ENCODE data around the gene SNX27.
"Not testable (repeated sequence)": the region's sequence is repeated elsewhere in the genome, so short reads cannot be mapped to it uniquely, and the experiment has no call there.

Gene SNX27

DNA sequence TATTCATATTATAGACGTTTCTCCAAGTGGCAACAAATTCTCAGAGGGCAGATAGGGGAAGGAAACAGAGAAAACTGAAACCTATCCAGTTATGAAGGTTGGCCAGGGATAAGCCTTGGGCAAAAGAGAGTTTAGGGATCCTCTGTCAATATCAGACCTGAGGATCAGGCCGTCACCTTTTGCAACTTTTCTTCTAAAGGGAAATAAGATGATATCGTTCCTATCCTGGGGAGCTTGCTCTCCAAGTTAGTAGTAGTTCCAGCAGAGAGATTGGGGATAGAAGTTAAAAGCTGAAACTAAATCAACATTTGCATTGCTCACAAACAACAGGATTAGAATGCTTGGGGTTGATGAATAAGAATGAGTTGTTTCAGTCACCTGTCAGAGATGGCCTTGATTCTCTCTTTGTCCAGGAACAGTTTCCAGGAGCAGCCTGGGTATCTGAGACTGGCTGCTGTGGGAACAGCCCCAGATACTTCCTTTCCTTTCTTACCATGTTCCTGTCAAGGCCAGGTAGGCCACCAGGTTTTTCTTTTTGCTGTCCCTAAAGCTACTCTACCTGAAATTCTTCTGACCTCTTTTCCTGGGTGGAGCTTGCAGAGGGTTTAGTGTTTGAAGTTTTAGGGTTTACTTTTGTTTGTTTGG, 112.0 kb downstream of the SNX27 start:
- DNase-seq: no peak

DNA sequence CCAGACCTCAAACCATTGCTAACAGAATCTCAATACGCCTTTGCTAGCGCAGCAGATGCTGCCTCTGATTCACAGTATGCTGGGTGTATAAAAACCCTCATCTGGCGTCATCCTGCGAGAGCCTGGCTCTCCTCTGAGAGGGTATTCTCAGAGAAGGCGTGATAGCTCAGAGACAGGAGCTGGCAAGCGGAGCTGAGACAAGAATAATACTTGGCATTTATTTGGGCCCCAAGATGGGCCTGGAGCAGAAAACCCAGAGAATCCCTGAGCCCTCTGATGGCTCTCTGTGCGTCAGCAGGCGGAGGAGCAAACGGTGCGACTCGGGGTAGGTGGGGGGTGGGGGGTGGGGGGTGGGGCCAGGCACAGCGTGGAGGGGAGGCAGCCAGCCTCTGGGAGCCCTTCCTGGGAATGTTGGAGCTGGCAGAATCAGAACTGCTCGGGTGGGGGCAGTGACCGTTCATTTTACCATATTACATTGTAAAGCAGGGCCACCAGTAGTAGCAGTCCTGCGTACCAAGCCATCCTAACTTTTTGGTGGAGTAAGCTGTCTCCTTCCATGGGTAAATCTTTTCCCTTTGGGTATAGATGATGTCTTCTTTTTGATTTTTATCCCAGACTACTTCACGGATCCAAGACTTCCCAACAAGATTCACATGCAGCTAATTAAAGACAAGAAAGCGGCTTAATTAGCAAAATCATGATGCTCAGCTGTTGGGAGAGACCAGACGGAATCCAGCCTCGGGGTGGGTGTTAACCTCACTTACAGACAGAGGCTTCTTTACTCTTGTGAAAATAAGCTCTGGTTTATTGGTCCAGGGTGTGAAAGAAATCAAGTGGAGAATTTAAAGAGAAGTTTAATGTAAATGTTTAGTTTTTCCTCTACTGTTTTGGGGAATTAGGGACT, 116.6 kb downstream of the SNX27 start:
- DNase-seq: no peak

DNA sequence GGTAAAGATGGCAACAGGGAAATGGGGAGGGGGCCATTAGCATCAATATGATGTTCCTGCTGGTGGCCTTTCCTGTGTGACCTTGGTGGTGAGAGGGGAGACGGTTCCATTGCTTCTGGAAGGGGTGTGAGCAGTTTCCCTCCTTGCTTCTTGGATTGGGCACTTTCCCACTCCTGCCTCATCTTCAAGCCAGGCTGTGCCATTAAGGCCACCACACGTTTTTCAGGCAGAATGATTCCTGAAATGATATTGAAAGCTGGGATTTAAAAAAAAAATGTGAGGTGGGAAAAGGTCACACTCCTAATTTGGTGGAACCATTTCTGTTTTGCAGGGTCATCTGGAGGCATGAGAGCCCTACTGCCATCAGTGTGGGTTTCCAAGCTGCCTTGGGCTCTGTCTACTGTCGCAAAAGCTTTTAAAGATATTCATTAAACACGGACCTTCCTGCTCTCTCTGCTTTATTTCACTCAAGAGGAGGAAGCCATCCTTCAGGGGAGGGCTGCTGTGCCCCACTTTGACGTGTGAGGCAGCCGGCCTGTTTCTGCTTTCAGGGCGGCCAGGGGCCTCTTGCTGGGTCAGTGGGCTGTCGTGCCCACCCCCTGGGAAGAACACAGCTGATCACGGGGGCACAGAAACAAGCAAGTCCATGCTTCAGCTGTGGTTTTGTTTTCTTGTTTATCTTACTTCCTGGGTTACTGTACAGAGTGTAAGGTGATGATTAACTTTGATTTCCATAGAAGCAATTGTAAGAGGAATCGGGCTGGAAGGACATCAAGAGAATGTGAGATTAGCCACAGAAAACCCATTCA, 117.5 kb downstream of the SNX27 start:
- DNase-seq: no peak

DNA sequence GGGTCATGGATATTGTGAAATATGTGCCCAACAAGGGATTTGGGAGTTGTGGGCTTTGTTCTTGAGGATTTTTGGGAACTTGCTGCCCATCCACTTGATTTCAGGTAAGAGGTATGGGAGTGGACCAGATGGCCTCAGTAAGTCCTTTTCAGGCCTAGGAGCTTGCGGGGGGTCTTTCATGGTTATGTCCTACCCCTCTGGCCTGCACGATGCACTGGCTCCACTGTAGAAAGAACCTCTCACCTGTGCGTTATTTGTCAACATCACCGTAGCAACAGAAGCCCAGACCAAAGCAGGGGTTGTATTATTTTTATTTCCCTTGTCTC, 118.1 kb downstream of the SNX27 start:
- no peak for DNase-seq

DNA sequence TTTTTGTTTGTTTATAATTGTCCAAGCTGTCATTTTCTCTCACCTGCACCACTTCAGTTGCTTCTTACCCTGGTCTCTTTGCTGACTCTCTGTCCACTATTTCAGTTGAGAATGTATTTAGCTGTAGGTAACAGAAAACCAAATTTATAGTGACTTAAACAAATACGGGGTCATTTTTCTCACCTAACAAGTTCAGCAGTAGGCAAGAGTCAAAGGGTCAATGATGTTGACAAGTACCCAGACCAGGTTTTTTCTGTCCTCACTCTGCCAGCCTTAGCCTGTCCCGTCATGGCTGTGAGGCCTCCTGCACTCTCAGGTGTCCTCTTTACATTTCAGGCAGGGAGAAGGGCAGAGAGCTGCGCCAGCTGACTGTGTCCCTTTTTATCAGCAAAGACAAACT, 121.3 kb downstream of the SNX27 start:
- DNase-seq: no peak

DNA sequence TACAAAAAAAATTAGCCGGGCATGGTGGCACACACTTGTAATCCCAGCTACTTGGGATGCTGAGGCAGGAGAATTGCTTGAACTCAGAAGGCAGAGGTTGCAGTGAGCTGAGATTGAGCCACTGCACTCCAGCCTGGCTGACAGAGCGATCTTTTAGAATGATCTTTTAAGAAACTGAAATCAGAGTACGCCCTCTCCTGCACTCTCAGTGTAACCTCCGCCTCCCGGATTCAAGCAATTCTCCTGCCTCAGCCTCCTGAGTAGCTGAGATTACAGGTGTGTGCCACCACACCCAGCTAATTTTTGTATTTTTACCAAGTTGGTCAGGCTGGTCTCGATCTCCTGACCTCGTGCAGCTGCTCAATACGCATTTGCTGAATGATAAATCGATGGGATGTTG, 122.1 kb downstream of the SNX27 start:
- not testable (repeated sequence) for DNase-seq

DNA sequence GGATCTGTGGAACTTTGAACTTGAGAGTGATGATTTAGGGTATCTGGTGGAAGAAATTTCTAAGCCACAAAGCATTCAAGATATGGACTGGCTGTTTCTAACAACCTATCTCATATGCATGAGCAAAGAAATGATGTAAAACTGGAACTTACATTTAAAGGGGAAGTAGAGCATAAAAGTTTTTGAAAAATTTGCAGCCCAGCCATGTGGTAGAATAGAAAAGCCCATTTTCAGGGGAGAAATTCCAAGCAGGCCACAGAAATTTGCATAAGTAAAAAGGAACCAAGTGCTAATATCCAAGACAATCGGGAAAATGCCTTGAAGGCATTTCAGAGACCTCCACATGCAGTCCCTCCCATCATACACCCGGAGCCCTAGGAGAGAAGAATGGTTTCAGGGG, 125.2 kb downstream of the SNX27 start:
- DNase-seq: no peak

DNA sequence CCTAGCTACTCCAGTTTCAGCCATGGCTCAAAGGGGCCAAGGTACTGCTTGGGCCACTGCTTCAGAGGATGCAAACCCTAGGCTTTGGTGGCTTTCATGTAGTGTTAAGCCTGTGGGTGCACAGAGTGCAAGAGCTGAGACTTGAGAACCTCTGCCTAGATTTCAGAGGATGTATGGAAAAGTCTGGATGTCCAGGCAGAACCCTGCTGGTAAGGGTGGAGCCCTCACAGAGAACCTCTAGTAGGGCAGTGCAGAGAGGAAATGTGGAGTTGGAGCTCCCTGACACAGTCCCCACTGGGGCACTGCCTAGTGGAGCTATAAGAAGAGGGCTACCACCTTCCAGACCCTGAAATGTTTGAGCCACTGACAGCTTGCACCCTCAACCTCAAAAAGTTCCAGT, 125.6 kb downstream of the SNX27 start:
- no peak for DNase-seq

DNA sequence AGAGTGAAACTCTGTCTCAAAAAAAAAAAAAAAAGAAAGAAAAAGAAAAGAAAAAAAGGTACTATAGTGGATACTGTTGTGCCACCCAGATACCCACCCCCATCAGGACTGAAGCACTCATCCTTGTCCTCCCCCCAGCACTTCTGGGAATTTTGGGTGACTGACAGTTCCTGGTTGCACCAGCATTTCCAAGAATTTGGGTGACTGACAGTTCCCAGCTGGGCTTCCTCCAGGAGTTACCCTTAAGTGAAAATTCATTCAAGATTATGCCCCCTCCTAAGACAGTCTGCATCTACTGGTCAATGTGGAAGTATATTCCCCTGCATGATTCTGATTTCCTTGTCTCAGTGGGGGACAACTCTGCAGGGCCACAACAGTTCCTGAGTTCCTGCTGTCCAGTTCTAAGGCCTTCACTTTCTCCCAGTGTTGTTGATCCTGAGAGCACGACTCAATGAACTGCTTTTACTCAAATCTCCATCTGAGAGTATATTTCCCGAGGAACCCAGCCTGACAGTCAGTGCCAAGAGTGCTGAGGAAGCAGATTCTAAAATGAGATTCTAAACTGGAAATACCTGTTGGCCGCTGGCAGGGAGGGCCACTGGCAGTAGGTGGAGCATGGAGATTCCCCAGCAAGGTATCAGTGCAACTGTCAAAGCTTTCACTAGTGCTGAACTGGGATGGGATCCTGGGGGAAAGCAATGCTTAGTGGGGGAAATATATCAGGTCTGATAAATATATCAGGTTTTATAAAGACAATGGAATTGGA, 127.9 kb downstream of the SNX27 start:
- no peak for DNase-seq

DNA sequence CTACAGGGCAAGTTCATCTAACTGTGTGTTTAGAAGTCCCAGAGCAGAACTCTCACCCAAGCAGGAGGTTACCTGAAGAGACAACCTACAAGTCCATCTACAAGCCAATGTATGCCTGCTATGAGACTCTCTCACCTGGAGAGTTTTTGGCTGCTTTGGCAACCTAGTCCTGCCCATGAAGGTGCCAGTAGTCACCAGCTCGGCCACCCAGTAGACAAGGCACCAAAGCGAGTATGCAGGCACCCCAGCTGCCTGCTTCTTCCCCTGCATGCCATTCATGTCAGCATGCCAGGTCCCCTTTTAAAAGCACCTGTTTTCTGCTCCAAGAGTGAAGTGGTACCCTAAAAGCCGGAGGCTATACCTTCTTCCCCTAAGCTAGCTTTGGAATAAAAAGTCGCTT, 129.7 kb downstream of the SNX27 start:
- DNase-seq: no peak
